HEK293 (cell line): ENCODE measurements around the gene GPS1.

Experiments used
- CTCF ChIA-PET: fragments of 350-600 bp; formaldehyde crosslinking; extraction: SDS; loops from one replicate; lab custom pipeline; 2021; ENCODE audit warnings: antibody characterized with exemption; lab: Yijun Ruan, JAX
- POLR2A ChIA-PET: fragments of 300-600 bp; formaldehyde crosslinking; extraction: SDS; loops from one replicate; lab custom pipeline; 2020; ENCODE audit warnings: antibody characterized with exemption, inconsistent platforms; lab: Yijun Ruan, JAX
- H3K27ac ChIP-seq: fragments of 200-500 bp; sonication (Bioruptor generic); 2 replicates; pipeline ENCODE4 v1.5.1; 2014; ENCODE audit warnings: low read depth, low read length, control low read depth, inconsistent platforms; ENCODE audit errors: extremely low read depth
- H3K36me3 ChIP-seq, 2 experiments: fragments of 200-500 bp in 1 of 2; sonication (Bioruptor generic) in 1 of 2; 1 replicate in 1 of 2; 2 replicates in 1 of 2; pipeline ENCODE4 v1.5.1; 2014 to 2017; ENCODE audit warnings: inconsistent platforms in 2 of 2, low read length in 2 of 2; ENCODE audit not compliant: control insufficient read depth in 2 of 2, insufficient read depth in 1 of 2
- H3K4me1 ChIP-seq: fragments of 200-500 bp; sonication (Bioruptor generic); 2 replicates; pipeline ENCODE4 v1.5.1; 2014; ENCODE audit warnings: mild to moderate bottlenecking, low read length, inconsistent platforms; ENCODE audit not compliant: control insufficient read depth, insufficient read depth
- H3K4me3 ChIP-seq: 2 replicates; pipeline ENCODE4 v1.5.1; 2011; ENCODE audit warnings: low read depth, mild to moderate bottlenecking, control low read depth, low read length, moderate library complexity
- H3K9me3 ChIP-seq: fragments of 200-500 bp; sonication (Bioruptor generic); 2 replicates; pipeline ENCODE4 v1.5.1; 2014; ENCODE audit warnings: low read depth, low read length, inconsistent platforms; ENCODE audit not compliant: control insufficient read depth, insufficient read depth
- HIC1 ChIP-seq: fragments of 450-650 bp; formaldehyde crosslinking; IDR thresholded peaks from 2 replicates; pipeline ENCODE4 v1.5.1; 2016; ENCODE audit warnings: missing biosample characterization, missing genetic modification characterization
- HOXA7 ChIP-seq: sonication (generic); formaldehyde crosslinking; IDR thresholded peaks from 2 replicates; pipeline ENCODE4 v1.8.1; 2022; ENCODE audit warnings: missing genetic modification reagents, borderline replicate concordance
- KLF10 ChIP-seq: fragments of 450-650 bp; IDR thresholded peaks from 2 replicates; pipeline ENCODE4 v1.5.1; 2018; ENCODE audit warnings: missing biosample characterization, mild to moderate bottlenecking, missing genetic modification characterization
- KLF7 ChIP-seq: fragments of 450-650 bp; formaldehyde crosslinking; IDR thresholded peaks from 2 replicates; pipeline ENCODE4 v1.5.1; 2016; ENCODE audit warnings: missing biosample characterization, missing genetic modification characterization, borderline replicate concordance
- PRDM1 ChIP-seq: fragments of 450-650 bp; formaldehyde crosslinking; IDR thresholded peaks from 2 replicates; pipeline ENCODE4; 2016; ENCODE audit warnings: missing biosample characterization, missing genetic modification characterization
- REST ChIP-seq: fragments of 450-650 bp; formaldehyde crosslinking; IDR thresholded peaks from 2 replicates; pipeline ENCODE4 v1.5.1; 2016; ENCODE audit warnings: missing biosample characterization, missing genetic modification characterization
- SETDB1 ChIP-seq: IDR thresholded peaks from one replicate; pipeline ENCODE4 v1.6.1; 2017; ENCODE audit warnings: mild to moderate bottlenecking, low read length, moderate library complexity, mixed read lengths; ENCODE audit not compliant: insufficient read length
- YY2 ChIP-seq: fragments of 450-650 bp; formaldehyde crosslinking; IDR thresholded peaks from 2 replicates; pipeline ENCODE4 v1.5.1; 2016; ENCODE audit warnings: missing biosample characterization, missing genetic modification characterization
- ZBTB20 ChIP-seq: fragments of 450-650 bp; formaldehyde crosslinking; IDR thresholded peaks from 2 replicates; pipeline ENCODE4 v1.5.1; 2016; ENCODE audit warnings: missing biosample characterization, missing genetic modification characterization
- ZIC2 ChIP-seq: fragments of 450-650 bp; formaldehyde crosslinking; IDR thresholded peaks from 2 replicates; pipeline ENCODE4 v1.5.1; 2016; ENCODE audit warnings: missing biosample characterization, missing genetic modification characterization
- ZNF175 ChIP-seq: fragments of 450-650 bp; formaldehyde crosslinking; IDR thresholded peaks from 2 replicates; pipeline ENCODE4 v1.5.1; 2016; ENCODE audit warnings: missing biosample characterization, missing genetic modification characterization
- ZNF2 ChIP-seq: fragments of 450-650 bp; formaldehyde crosslinking; IDR thresholded peaks from 2 replicates; pipeline ENCODE4 v1.5.1; 2016; ENCODE audit warnings: missing biosample characterization, missing genetic modification characterization
- ZNF202 ChIP-seq: fragments of 450-650 bp; formaldehyde crosslinking; IDR thresholded peaks from 2 replicates; pipeline ENCODE4 v1.5.1; 2016; ENCODE audit warnings: missing biosample characterization, missing genetic modification characterization, borderline replicate concordance
- ZNF248 ChIP-seq: fragments of 450-650 bp; formaldehyde crosslinking; IDR thresholded peaks from 2 replicates; pipeline ENCODE4 v1.5.1; 2017; ENCODE audit warnings: missing biosample characterization, missing genetic modification characterization
- ZNF324 ChIP-seq: fragments of 450-650 bp; formaldehyde crosslinking; IDR thresholded peaks from 2 replicates; pipeline ENCODE4 v1.5.1; 2016; ENCODE audit warnings: missing biosample characterization, missing genetic modification characterization
- ZNF341 ChIP-seq: fragments of 450-650 bp; formaldehyde crosslinking; IDR thresholded peaks from 2 replicates; pipeline ENCODE4; 2016; ENCODE audit warnings: low read depth, missing biosample characterization, missing genetic modification characterization
- ZNF391 ChIP-seq: fragments of 450-650 bp; formaldehyde crosslinking; IDR thresholded peaks from 2 replicates; pipeline ENCODE4 v1.5.1; 2016; ENCODE audit warnings: low read depth, missing biosample characterization, missing genetic modification characterization, borderline replicate concordance
- ZNF501 ChIP-seq: fragments of 450-650 bp; formaldehyde crosslinking; IDR thresholded peaks from 2 replicates; pipeline ENCODE4 v1.5.1; 2016; ENCODE audit warnings: missing biosample characterization, missing genetic modification characterization
- ZNF544 ChIP-seq: fragments of 450-650 bp; formaldehyde crosslinking; IDR thresholded peaks from 2 replicates; pipeline ENCODE4 v1.5.0; 2017; ENCODE audit warnings: missing biosample characterization, missing genetic modification characterization
- ZNF571 ChIP-seq: fragments of 450-650 bp; formaldehyde crosslinking; IDR thresholded peaks from 2 replicates; pipeline ENCODE4 v1.5.0; 2017; ENCODE audit warnings: missing biosample characterization, missing genetic modification characterization
- ZNF624 ChIP-seq: fragments of 450-650 bp; formaldehyde crosslinking; IDR thresholded peaks from 2 replicates; pipeline ENCODE4 v1.5.1; 2017; ENCODE audit warnings: missing biosample characterization, missing genetic modification characterization
- ZNF658 ChIP-seq: fragments of 450-650 bp; formaldehyde crosslinking; IDR thresholded peaks from 2 replicates; pipeline ENCODE4; 2016; ENCODE audit warnings: missing biosample characterization, missing genetic modification characterization
- ZNF747 ChIP-seq: fragments of 450-650 bp; formaldehyde crosslinking; IDR thresholded peaks from 2 replicates; pipeline ENCODE4 v1.5.1; 2016; ENCODE audit warnings: missing biosample characterization, missing genetic modification characterization
- TF ChIP-seq, protein P1 (sequence below): sonication (generic); formaldehyde crosslinking; IDR thresholded peaks from 2 replicates; pipeline ENCODE4 v1.8.1; 2022; ENCODE audit warnings: mild to moderate bottlenecking, moderate library complexity, missing genetic modification reagents
- TF ChIP-seq, protein P2 (sequence below): fragments of 450-650 bp; formaldehyde crosslinking; IDR thresholded peaks from 2 replicates; pipeline ENCODE4 v1.5.1; 2016; ENCODE audit warnings: missing biosample characterization, missing genetic modification characterization
- TF ChIP-seq, protein P3 (sequence below): fragments of 450-650 bp; formaldehyde crosslinking; IDR thresholded peaks from 2 replicates; pipeline ENCODE4 v1.5.1; 2016; ENCODE audit warnings: missing biosample characterization, missing genetic modification characterization

GPS1 gene

GRCh38 chr17:82056729-82057621, 5.3 kb downstream of the GPS1 start:
- no peaks in the 10 kb centered on the region for H3K9me3 ChIP-seq
- H3K36me3 ChIP-seq, result peaks cover 3 to 89% of the 10 kb centered on the region in 2 experiments; a peak in 2 of 3 replicates
- peak overlapping the region; percentile 64 for H3K27ac ChIP-seq
- H3K4me1 ChIP-seq, result peaks cover 4% of the 10 kb centered on the region; the same call in 1 of the 2 replicates
- CTCF ChIA-PET, result interaction anchor here (0.7 to 1.7 kb wide), 4 partner anchors 14 to 41 kb away, joined by 4 to 9 read pairs (median 5); partner anchors contain the start of gene DCXR
- no peak overlapping the region for H3K4me3 ChIP-seq
- POLR2A ChIA-PET, result interaction anchor here (0.8 to 14.2 kb wide), 7 partner anchors 11 to 46 kb away, joined by 3 to 96 read pairs (median 6); partner anchors contain the start of genes DCXR and RAC3
- TF ChIP-seq ZNF202 (tag by site-specific recombination) (no peak), ZNF658 (tag by site-specific recombination) (no peak), PRDM1 (no peak), ZBTB20 (tag by site-specific recombination) (no peak), ZNF544 (no peak), KLF7 (tag by site-specific recombination) (no peak), ZIC2 (peak; percentile 89), ZNF501 (tag by site-specific recombination) (no peak), ZNF391 (tag by site-specific recombination) (no peak), REST (tag by site-specific recombination) (no peak), HOXA7 (CRISPR knock-in tag) (no peak), SETDB1 (no peak), ZNF341 (tag by site-specific recombination) (peak; percentile 95), ZNF248 (tag by site-specific recombination) (no peak), ZNF2 (tag by site-specific recombination) (no peak), YY2 (tag by site-specific recombination) (no peak), HIC1 (peak; percentile 59; the same call in 1 of the 2 replicates), ZNF747 (no peak), ZNF175 (no peak), KLF10 (tag by site-specific recombination) (no peak), ZNF571 (tag by site-specific recombination) (no peak), ZNF324 (tag by site-specific recombination) (no peak), ZNF624 (tag by site-specific recombination) (no peak)
- TF ChIP-seq, protein P1, sequence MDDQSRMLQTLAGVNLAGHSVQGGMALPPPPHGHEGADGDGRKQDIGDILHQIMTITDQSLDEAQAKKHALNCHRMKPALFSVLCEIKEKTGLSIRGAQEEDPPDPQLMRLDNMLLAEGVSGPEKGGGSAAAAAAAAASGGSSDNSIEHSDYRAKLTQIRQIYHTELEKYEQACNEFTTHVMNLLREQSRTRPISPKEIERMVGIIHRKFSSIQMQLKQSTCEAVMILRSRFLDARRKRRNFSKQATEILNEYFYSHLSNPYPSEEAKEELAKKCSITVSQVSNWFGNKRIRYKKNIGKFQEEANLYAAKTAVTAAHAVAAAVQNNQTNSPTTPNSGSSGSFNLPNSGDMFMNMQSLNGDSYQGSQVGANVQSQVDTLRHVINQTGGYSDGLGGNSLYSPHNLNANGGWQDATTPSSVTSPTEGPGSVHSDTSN, result no peak
- TF ChIP-seq, protein P2, sequence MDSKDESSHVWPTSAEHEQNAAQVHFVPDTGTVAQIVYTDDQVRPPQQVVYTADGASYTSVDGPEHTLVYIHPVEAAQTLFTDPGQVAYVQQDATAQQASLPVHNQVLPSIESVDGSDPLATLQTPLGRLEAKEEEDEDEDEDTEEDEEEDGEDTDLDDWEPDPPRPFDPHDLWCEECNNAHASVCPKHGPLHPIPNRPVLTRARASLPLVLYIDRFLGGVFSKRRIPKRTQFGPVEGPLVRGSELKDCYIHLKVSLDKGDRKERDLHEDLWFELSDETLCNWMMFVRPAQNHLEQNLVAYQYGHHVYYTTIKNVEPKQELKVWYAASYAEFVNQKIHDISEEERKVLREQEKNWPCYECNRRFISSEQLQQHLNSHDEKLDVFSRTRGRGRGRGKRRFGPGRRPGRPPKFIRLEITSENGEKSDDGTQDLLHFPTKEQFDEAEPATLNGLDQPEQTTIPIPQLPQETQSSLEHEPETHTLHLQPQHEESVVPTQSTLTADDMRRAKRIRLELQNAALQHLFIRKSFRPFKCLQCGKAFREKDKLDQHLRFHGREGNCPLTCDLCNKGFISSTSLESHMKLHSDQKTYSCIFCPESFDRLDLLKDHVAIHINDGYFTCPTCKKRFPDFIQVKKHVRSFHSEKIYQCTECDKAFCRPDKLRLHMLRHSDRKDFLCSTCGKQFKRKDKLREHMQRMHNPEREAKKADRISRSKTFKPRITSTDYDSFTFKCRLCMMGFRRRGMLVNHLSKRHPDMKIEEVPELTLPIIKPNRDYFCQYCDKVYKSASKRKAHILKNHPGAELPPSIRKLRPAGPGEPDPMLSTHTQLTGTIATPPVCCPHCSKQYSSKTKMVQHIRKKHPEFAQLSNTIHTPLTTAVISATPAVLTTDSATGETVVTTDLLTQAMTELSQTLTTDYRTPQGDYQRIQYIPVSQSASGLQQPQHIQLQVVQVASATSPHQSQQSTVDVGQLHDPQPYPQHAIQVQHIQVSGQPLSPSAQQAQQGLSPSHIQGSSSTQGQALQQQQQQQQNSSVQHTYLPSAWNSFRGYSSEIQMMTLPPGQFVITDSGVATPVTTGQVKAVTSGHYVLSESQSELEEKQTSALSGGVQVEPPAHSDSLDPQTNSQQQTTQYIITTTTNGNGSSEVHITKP (tag by site-specific recombination), result no peak
- TF ChIP-seq, protein P3, sequence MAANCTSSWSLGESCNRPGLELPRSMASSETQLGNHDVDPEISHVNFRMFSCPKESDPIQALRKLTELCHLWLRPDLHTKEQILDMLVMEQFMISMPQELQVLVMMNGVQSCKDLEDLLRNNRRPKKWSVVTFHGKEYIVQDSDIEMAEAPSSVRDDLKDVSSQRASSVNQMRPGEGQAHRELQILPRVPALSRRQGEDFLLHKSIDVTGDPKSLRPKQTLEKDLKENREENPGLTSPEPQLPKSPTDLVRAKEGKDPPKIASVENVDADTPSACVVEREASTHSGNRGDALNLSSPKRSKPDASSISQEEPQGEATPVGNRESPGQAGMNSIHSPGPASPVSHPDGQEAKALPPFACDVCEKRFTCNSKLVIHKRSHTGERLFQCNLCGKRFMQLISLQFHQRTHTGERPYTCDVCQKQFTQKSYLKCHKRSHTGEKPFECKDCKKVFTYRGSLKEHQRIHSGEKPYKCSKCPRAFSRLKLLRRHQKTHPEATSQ (tag by site-specific recombination), result no peak
